ENCODE results near the gene LPXN.

Gene LPXN

GRCh38 chr11:58508814-58509213, 66.8 kb downstream of the LPXN start:
- no peak overlapping the region for H3K4me3 ChIP-seq (replicated peaks in 1 of 2; ENCODE audit: low read depth in 2 of 2, low read length in 2 of 2)
- no peak for TF ChIP-seq CTCF (IDR thresholded peaks at IDR 0.05; ENCODE audit: low read depth, low read length)

DNA sequence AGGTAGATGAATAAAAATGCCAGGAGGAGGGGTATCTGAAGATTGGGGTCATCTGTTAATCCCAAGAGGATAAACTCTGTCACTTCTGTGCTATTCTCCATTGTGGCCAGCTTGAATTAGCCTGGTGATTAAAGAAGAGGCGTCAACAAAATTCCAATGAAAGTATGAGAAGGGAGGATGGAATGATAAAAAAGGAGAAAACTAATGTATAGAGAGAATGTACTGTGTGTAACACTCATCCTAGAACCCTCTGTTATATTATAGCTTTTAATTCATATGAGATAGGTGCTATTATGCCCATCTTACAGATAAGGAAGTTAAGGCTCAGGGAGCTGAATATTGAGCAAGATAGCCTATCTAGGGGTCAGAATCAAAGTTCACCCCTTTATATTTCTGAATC, 67.7 kb downstream of the LPXN start, which contains the start of gene OR5B21:
Gene OR5B21 (minus strand): TSS at position 101 of the 400 bp plus-strand sequence. CDS start 0 bp downstream, at position 101.
- DNase-seq (ENCODE audit: low read depth in 2 of 2) = no peak
- H3K4me3 ChIP-seq (replicated peaks in 1 of 2; ENCODE audit: low read depth in 2 of 2, low read length in 2 of 2) = no peak within 1 kb of the TSS
- no peak for TF ChIP-seq CTCF (IDR thresholded peaks at IDR 0.05; ENCODE audit: low read depth, low read length)

More at GRCh38 chr11:58508814-58509213, 66.8 kb downstream of the LPXN start:
- DNase-seq (ENCODE audit: low read depth in 2 of 2) = no peak

GRCh38 chr11:58507355-58507754, 68.3 kb downstream of the LPXN start:
- TF ChIP-seq CTCF (IDR thresholded peaks at IDR 0.05; ENCODE audit: low read depth, low read length) = no peak
- no peak for DNase-seq (ENCODE audit: low read depth in 2 of 2)
- H3K4me3 ChIP-seq (replicated peaks in 1 of 2; ENCODE audit: low read depth in 2 of 2, low read length in 2 of 2) = no peak overlapping the region

DNA sequence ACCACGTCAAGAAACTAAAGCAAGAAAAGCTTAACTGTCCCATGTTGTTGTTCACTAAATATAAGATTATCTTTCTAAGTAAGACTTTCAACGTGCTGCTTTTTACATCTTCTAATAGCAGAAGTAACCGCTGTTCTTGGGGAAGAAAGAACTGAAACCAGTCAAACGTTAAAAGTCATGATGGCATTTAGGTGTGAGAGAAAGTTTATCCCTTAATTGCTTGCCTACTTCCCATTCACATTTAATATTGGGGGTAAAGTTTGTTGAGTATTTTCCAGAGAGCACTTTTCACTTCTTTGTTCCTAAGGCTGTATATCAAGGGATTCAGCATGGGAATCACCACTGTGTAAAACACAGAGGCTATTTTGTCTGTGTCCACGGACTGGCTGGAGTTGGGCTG, 68.7 kb downstream of the LPXN start:
- no peak overlapping the region for H3K4me3 ChIP-seq (replicated peaks in 1 of 2; ENCODE audit: low read depth in 2 of 2, low read length in 2 of 2)
- no peak for DNase-seq (ENCODE audit: low read depth in 2 of 2)
- TF ChIP-seq CTCF (IDR thresholded peaks at IDR 0.05; ENCODE audit: low read depth, low read length) = no peak

GRCh38 chr11:58505849-58506248, 69.8 kb downstream of the LPXN start:
- DNase-seq (ENCODE audit: low read depth in 2 of 2) = no peak
- no peak overlapping the region for H3K4me3 ChIP-seq (replicated peaks in 1 of 2; ENCODE audit: low read depth in 2 of 2, low read length in 2 of 2)
- no peak for TF ChIP-seq CTCF (IDR thresholded peaks at IDR 0.05; ENCODE audit: low read depth, low read length)

GRCh38 chr11:58504232-58504631, 71.4 kb downstream of the LPXN start:
- no peak for DNase-seq (ENCODE audit: low read depth in 2 of 2)
- TF ChIP-seq CTCF (IDR thresholded peaks at IDR 0.05; ENCODE audit: low read depth, low read length) = no peak
- H3K4me3 ChIP-seq (replicated peaks in 1 of 2; ENCODE audit: low read depth in 2 of 2, low read length in 2 of 2) = no peak overlapping the region

GRCh38 chr11:58503361-58503856, 72.2 kb downstream of the LPXN start:
- no peak for TF ChIP-seq CTCF (IDR thresholded peaks at IDR 0.05; ENCODE audit: low read depth, low read length)
- no peak for DNase-seq (ENCODE audit: low read depth in 2 of 2)
- H3K4me3 ChIP-seq (replicated peaks in 1 of 2; ENCODE audit: low read depth in 2 of 2, low read length in 2 of 2) = no peak overlapping the region
